Posterior cingulate gyrus (tissue), 11 donors: ENCODE results near the gene DDX51.
"Not testable (repeated sequence)": the region's sequence is repeated elsewhere in the genome, so short reads cannot be mapped to it uniquely, and the experiment has no call there.

ENCODE experiments used
- DNase-seq, 10 donors: peaks; one replicate each; pipeline versions ENCODE4 v3.0.0 to v3.0.0-alpha.2; 2020 to 2021; ENCODE audit warnings: mixed read lengths in 3 of 10
- intact Hi-C: fragments of 100-400 bp; cut with DNase I; formaldehyde crosslinking; loops from one replicate; pipeline ENCODE4 v1.15.1; 2023

DDX51 gene

GRCh38 chr12:132103072-132103471, 41.0 kb downstream of the DDX51 start:
- intact Hi-C loops: not testable (repeated sequence)

DNA sequence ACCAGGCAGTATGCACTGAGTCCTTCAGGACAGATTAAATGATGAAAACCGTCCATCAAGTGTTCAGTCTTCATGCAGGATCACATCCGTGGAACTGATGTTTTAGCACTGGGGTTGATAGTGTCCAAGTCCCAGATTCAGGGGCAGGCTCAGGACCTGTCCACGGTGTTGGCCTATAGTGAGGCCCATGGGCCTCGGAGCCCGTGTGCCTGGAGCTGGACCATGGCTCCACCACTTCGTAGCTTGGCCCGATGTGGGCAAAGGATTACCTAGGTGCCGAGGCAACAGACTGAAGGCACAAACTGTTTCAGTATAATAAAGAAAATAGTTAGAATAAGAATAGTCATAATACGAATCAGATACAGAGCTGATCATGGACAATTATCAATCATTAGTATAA, 41.8 kb downstream of the DDX51 start:
- intact Hi-C loops: no loop called here
- no peak for DNase-seq

More at GRCh38 chr12:132103072-132103471, 41.0 kb downstream of the DDX51 start:
- DNase-seq: not testable (repeated sequence)

DNA sequence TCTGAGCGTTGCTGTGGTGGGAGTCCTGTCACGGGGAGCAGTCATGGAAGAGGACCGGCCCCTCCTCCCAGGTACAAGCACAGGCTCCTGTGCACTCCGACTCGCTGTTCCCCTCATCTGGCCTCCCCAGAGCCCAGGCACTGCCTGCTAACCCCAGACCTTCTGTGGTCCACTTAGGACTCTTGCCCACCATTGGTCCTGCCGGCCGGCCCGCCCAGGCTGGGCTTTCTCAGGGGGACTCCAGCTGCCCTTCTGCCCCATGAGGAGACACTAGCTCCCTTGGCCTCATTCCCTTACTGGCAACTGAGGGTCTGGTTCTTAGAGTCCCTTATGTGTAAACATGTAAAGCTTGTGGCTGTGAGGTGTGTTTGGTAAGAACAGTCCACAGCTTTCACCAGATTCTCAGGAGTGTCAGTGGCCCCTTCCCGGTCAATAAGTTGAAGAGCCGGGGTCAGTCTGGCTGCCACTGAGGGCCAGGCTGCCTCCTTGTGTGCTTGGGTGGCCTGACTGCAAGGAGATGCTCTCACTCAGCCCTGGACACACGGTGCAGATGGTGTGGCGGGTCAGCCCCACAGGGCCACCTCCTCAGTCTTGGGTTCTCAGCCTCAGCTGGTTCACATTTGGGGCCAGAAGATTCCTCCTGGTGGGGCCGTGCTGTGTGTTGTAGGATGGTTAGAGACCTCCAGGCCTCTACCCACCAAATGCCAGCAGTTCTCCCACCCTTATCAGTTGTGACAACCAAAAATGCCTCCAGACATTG, 43.6 kb downstream of the DDX51 start:
- intact Hi-C loops: no loop called here
- no peak for DNase-seq

DNA sequence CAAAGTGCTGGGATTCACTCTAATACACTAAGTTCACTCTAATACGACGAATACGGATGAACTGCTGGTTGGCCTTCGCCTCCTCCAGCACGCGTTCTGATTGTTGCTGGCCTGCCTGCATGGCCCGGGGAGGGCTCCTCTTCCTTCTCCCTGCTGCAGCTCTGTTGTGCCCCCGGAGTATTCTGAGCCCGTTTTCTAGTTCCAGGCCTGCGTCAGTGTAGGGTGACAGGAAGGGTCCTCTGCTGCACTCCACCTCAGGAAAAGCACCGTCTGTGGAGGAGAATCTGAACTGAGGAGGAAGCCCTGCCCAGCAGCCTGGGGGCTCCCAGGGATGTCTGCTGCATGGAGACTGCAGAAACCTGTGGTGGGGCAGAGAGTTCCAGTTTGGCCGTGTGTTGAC, 44.4 kb downstream of the DDX51 start:
- intact Hi-C loops: no loop called here
- no peak for DNase-seq

DNA sequence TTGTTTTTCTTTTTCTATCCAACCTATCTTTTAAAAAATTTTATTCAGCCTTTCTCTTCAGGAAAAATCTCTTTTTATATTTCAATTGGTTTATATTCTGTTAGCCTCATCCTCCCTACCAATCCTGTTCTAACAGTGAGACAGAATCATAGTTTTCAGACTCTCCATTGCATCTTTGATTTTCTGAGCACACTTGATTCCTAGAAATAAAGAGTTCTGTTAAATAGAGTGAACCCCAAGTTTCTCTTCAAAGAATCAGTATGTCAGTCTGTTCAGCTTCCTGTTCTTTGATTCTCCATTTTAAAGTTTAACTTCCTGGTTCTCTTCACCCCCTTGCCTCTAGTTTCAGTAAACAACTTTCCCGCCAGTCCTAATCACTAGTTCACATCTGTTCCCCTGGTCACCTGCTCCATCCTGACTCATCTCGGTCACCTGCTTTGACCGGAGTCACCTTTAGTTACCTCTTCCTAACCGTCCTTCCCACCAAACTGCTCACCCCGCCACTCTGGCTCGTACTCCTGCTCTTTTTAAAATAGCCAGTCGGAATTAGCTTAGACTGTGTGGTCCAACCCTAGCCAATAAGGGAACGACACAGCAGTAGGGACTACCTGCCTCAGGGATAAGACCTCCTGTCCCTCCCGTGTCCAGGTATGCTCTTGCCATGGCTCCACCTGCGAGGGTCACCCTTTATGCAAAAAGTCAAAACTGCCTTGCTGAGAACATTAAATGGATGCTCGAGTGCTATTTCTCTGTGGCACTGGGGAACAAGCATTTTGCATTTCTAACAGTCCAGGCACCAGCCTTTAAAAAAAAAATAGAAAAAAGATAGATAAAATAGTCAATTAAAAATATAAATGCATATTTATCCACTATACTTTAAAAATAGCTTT, 48.4 kb downstream of the DDX51 start:
- DNase-seq: no peak
- intact Hi-C loops: no loop called here

GRCh38 chr12:132094269-132094891, 49.7 kb downstream of the DDX51 start:
- DNase-seq: no peak
- intact Hi-C loops: no loop called here

DNA sequence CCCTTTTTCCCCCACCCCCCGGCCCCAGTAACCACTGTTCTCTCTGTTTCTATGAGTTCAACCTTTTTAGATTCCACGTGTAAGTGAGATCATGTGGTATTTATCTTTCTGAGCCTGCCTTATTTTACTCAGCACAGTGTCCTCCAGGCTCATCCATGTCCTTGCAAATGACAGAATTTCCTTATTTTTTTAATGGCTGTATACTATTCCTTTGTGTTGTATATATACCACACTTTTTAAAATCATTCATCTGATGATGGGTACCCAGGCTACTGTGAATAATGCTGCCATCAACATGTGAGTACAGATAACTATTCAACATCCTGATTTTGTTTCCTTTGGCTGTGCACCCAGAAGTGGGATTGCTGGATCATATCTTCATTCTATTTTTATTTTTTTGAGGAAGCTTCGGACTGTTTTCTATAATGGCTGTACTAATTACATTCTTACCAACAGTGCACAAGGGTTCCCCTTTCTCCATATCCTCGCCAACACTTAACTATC, 54.7 kb downstream of the DDX51 start:
- DNase-seq: no peak
- intact Hi-C loops: no loop called here
